IPS DF 6.9 (cell line): ENCODE results near the gene LRRC7.

Experiments
- DNase-seq: peaks from one replicate; pipeline ENCODE4 v3.0.0-alpha.2; 2013; ENCODE audit warnings: low read depth, low spot score
- H3K27ac ChIP-seq: one replicate; pipeline ENCODE4 v1.5.1; 2013; ENCODE audit warnings: low read length, control low read depth
- H3K27me3 ChIP-seq: 2 replicates; pipeline ENCODE4 v1.6.1; 2013; ENCODE audit warnings: mild to moderate bottlenecking, low read length; ENCODE audit not compliant: control insufficient read depth, insufficient read depth
- H3K36me3 ChIP-seq: 2 replicates; pipeline ENCODE4 v1.6.1; 2013; ENCODE audit warnings: low read length; ENCODE audit not compliant: control insufficient read depth, insufficient read depth
- H3K4me1 ChIP-seq: 2 replicates; pipeline ENCODE4 v1.6.1; 2013; ENCODE audit warnings: low read length; ENCODE audit not compliant: control insufficient read depth, insufficient read depth
- H3K4me3 ChIP-seq: 2 replicates; pipeline ENCODE4 v1.5.1; 2013; ENCODE audit warnings: mild to moderate bottlenecking, low read length
- H3K9me3 ChIP-seq: 2 replicates; pipeline ENCODE4 v1.6.1; 2013; ENCODE audit warnings: low read length, inconsistent platforms; ENCODE audit not compliant: control insufficient read depth, insufficient read depth
- WGBS: extraction: QIAGEN DNeasy Blood & Tissue Kit; methylation state at CpG from one replicate; pipeline ENCODE4 v1.1.7; 2013; ENCODE audit warnings: mixed read lengths, missing lambda C conversion rate; ENCODE audit not compliant: insufficient read length, insufficient coverage; 5-methylcytosine and 5-hydroxymethylcytosine counted together

Gene LRRC7

DNA sequence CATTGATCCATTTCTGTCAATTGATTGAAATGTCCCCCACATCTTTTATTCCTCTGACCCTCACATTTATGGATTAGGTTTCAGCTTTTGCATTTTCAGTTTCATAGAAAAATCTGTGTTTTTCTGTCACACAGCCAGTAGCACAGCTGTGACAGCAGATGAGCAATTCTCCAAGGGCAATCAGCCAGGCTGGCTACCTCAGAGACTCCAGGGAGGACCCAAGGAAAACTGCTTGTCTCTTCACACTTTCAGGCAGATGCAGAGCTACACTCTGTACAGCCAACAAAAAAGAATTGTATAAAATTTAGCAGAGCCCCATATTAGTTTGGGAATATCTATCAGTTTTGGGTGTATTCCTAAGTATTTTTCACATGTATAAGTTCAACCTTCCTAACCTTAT, 257.2 kb downstream of the LRRC7 start:
- DNase-seq, result no peak
- H3K27me3 ChIP-seq, result no peaks in the 10 kb centered on the region
- H3K9me3 ChIP-seq, result no peaks in the 10 kb centered on the region
- H3K27ac ChIP-seq, result no peak overlapping the region
- no peak overlapping the region for H3K4me3 ChIP-seq
- no peaks in the 10 kb centered on the region for H3K36me3 ChIP-seq
- H3K4me1 ChIP-seq, result no peaks in the 10 kb centered on the region

- Histone ChIP-seq H3K4me3 (no peak overlapping the region), H3K27ac (no peak overlapping the region), H3K27me3 (no peaks in the 10 kb centered on the region), H3K4me1 (no peaks in the 10 kb centered on the region), H3K9me3 (no peaks in the 10 kb centered on the region), H3K36me3 (no peaks in the 10 kb centered on the region)
- no peak for DNase-seq
- no CpG with 5 or more reads among the region's 2 CpGs for WGBS
Measured at GRCh38 chr1:69827732-69828131, 260.0 kb downstream of the LRRC7 start.

DNA sequence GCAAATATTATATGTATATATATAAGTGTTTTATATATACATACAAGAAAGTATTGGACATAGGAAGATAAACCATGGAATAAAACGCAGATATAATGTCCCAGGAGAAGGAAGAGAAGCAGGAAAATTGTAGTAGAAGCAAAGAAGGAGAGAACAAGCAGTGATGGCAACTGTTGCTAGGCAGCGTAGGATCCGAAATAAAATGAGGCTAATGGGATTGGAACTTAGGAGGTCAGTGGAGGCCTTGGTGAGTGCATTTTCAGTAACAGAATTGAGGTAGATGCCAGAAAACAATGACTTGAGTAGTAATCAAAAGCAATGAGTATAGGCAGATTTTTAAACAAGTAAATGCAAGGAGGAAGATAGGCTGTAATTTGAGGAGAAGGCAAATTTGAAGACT, 265.8 kb downstream of the LRRC7 start:
- no peaks in the 10 kb centered on the region for H3K4me1 ChIP-seq
- no peak overlapping the region for H3K4me3 ChIP-seq
- H3K27me3 ChIP-seq, result no peaks in the 10 kb centered on the region
- no CpG with 5 or more reads among the region's 3 CpGs for WGBS
- H3K36me3 ChIP-seq, result no peaks in the 10 kb centered on the region
- DNase-seq, result no peak
- H3K27ac ChIP-seq, result no peak overlapping the region
- no peaks in the 10 kb centered on the region for H3K9me3 ChIP-seq

- no CpG with 5 or more reads among the region's 2 CpGs for WGBS
- H3K36me3 ChIP-seq, result no peaks in the 10 kb centered on the region
- no peak for DNase-seq
- H3K9me3 ChIP-seq, result no peaks in the 10 kb centered on the region
- no peak overlapping the region for H3K4me3 ChIP-seq
- H3K27me3 ChIP-seq, result no peaks in the 10 kb centered on the region
- H3K4me1 ChIP-seq, result no peaks in the 10 kb centered on the region
- H3K27ac ChIP-seq, result no peak overlapping the region
Measured at GRCh38 chr1:69834336-69834735, 266.6 kb downstream of the LRRC7 start.

- no peaks in the 10 kb centered on the region for H3K36me3 ChIP-seq
- H3K4me1 ChIP-seq, result no peaks in the 10 kb centered on the region
- H3K27me3 ChIP-seq, result no peaks in the 10 kb centered on the region
- H3K9me3 ChIP-seq, result no peaks in the 10 kb centered on the region
- WGBS, result no CpG with 5 or more reads among the region's 2 CpGs
- DNase-seq, result no peak
- H3K4me3 ChIP-seq, result no peak overlapping the region
- no peak overlapping the region for H3K27ac ChIP-seq
Measured at GRCh38 chr1:69835955-69836354, 268.2 kb downstream of the LRRC7 start.

- Histone ChIP-seq H3K36me3 (no peaks in the 10 kb centered on the region), H3K4me3 (no peak overlapping the region), H3K9me3 (no peaks in the 10 kb centered on the region), H3K4me1 (no peaks in the 10 kb centered on the region), H3K27ac (no peak overlapping the region), H3K27me3 (no peaks in the 10 kb centered on the region)
- DNase-seq, result no peak
- no CpG with 5 or more reads among the region's 1 CpG for WGBS
Measured at GRCh38 chr1:69836971-69837636, 269.4 kb downstream of the LRRC7 start.

GRCh38 chr1:69842326-69842725, 274.6 kb downstream of the LRRC7 start:
- Histone ChIP-seq H3K4me1 (no peaks in the 10 kb centered on the region), H3K36me3 (no peaks in the 10 kb centered on the region), H3K4me3 (no peak overlapping the region), H3K9me3 (no peaks in the 10 kb centered on the region), H3K27ac (no peak overlapping the region), H3K27me3 (no peaks in the 10 kb centered on the region)
- DNase-seq, result no peak
- WGBS, result no CpG with 5 or more reads among the region's 1 CpG

- Histone ChIP-seq H3K4me1 (no peaks in the 10 kb centered on the region), H3K9me3 (no peaks in the 10 kb centered on the region), H3K36me3 (no peaks in the 10 kb centered on the region), H3K4me3 (no peak overlapping the region), H3K27me3 (no peaks in the 10 kb centered on the region), H3K27ac (no peak overlapping the region)
- no CpG with 5 or more reads among the region's 1 CpG for WGBS
- no peak for DNase-seq
Measured at GRCh38 chr1:69845655-69846054, 277.9 kb downstream of the LRRC7 start.

DNA sequence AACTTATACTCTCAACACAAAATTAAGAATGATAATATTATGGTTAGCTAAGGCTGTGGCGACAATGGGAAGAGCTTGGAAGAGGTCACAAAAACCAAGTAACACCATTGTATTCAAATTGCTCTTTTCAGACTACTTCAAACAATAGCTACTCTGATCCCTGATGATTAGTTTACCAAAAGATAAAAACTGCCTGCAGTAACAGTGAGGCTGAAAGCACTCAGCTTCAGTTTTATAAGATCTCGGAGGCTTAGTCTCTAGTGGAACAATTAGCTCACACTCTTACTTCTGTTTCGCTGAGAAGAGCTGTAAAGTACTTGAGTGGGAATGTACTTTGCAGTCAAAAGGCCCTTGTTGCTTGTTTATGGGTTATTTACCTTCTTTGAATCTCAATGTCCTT, 278.5 kb downstream of the LRRC7 start:
- no peak overlapping the region for H3K4me3 ChIP-seq
- no CpG with 5 or more reads among the region's 3 CpGs for WGBS
- H3K27me3 ChIP-seq, result no peaks in the 10 kb centered on the region
- H3K27ac ChIP-seq, result no peak overlapping the region
- DNase-seq, result no peak
- no peaks in the 10 kb centered on the region for H3K36me3 ChIP-seq
- no peaks in the 10 kb centered on the region for H3K4me1 ChIP-seq
- H3K9me3 ChIP-seq, result no peaks in the 10 kb centered on the region

GRCh38 chr1:69847670-69848069, 279.9 kb downstream of the LRRC7 start:
- 100% methylated on average over 1 of the region's 4 CpGs for WGBS
- Histone ChIP-seq H3K4me1 (no peaks in the 10 kb centered on the region), H3K27ac (no peak overlapping the region), H3K4me3 (no peak overlapping the region), H3K9me3 (no peaks in the 10 kb centered on the region), H3K36me3 (no peaks in the 10 kb centered on the region), H3K27me3 (no peaks in the 10 kb centered on the region)
- DNase-seq, result no peak

- no peak overlapping the region for H3K4me3 ChIP-seq
- DNase-seq, result no peak
- H3K27me3 ChIP-seq, result no peaks in the 10 kb centered on the region
- H3K9me3 ChIP-seq, result no peaks in the 10 kb centered on the region
- H3K4me1 ChIP-seq, result no peaks in the 10 kb centered on the region
- H3K36me3 ChIP-seq, result no peaks in the 10 kb centered on the region
- no peak overlapping the region for H3K27ac ChIP-seq
- WGBS, result no CpG with 5 or more reads among the region's 4 CpGs
Measured at GRCh38 chr1:69852151-69852550, 284.4 kb downstream of the LRRC7 start.
